A673 (cell line): ENCODE measurements around the gene ITFG1.

Experiments used
- CTCF ChIP-seq: fragments of 300-800, 200-600 bp; sonication (generic); conservative IDR thresholded peaks from 2 replicates; pipeline ENCODE4 v1.5.1; 2017; ENCODE audit warnings: low read depth, mild to moderate bottlenecking, antibody characterized with exemption, low read length, moderate library complexity, mixed read lengths
- EZH2 ChIP-seq: fragments of 200-600 bp; sonication (generic); IDR thresholded peaks from 2 replicates; pipeline ENCODE4 v1.6.1; 2017; ENCODE audit warnings: borderline replicate concordance, low read depth, mild to moderate bottlenecking, mixed read lengths, antibody characterized with exemption, low read length; ENCODE audit not compliant: poor library complexity, severe bottlenecking

- TF ChIP-seq CTCF (no peak), EZH2 (no peak)
These were observed 101.4 kb downstream of the ITFG1 start for GRCh38 chr16:47359478-47359877.
